DOHH2 (cell line): ENCODE results near the gene SCRN1.

Experiments used
- H3F3A ChIP-seq: fragments of 200-600 bp; sonication (generic), shearing (Covaris generic); 2 replicates; pipeline ENCODE4 v1.6.0; 2016; ENCODE audit warnings: antibody characterized with exemption, mild to moderate bottlenecking; ENCODE audit not compliant: control insufficient read depth, insufficient read depth
- H3K27ac ChIP-seq: fragments of 200-600 bp; sonication (generic); 2 replicates; pipeline ENCODE4 v1.5.1; 2014; ENCODE audit warnings: low read depth, mild to moderate bottlenecking, low read length, moderate library complexity
- H3K27me3 ChIP-seq: fragments of 200-600 bp; sonication (generic); 2 replicates; pipeline ENCODE4 v1.6.1; 2014; ENCODE audit warnings: mild to moderate bottlenecking, low read length, mixed read lengths; ENCODE audit not compliant: control insufficient read depth
- H3K36me3 ChIP-seq: fragments of 200-600 bp; sonication (generic); 2 replicates; pipeline ENCODE4 v1.6.1; 2014; ENCODE audit warnings: mild to moderate bottlenecking, low read length, moderate library complexity, mixed read lengths; ENCODE audit not compliant: control insufficient read depth
- H3K4me1 ChIP-seq: fragments of 200-600 bp; sonication (generic); 2 replicates; pipeline ENCODE4 v1.6.1; 2014; ENCODE audit warnings: mild to moderate bottlenecking, low read length, mixed read lengths; ENCODE audit not compliant: control insufficient read depth
- H3K4me2 ChIP-seq: fragments of 200-600 bp; sonication (generic); 2 replicates; pipeline ENCODE4 v1.6.0; 2014; ENCODE audit warnings: mild to moderate bottlenecking, low read length, moderate library complexity
- H3K4me3 ChIP-seq: fragments of 200-600 bp; sonication (generic); 2 replicates; pipeline ENCODE4 v1.5.1; 2014; ENCODE audit warnings: mild to moderate bottlenecking, low read length, mixed read lengths
- H3K79me2 ChIP-seq: fragments of 200-600 bp; sonication (generic); 2 replicates; pipeline ENCODE4 v1.6.1; 2014; ENCODE audit warnings: mild to moderate bottlenecking, low read length, mixed read lengths; ENCODE audit not compliant: control insufficient read depth
- H3K9me2 ChIP-seq: fragments of 200-600 bp; sonication (generic); replicated peaks from 2 replicates; pipeline ENCODE4 v1.6.1; 2014; ENCODE audit warnings: mild to moderate bottlenecking, low read length, mixed read lengths; ENCODE audit not compliant: control insufficient read depth
- H3K9me3 ChIP-seq: fragments of 200-600 bp; sonication (generic); 2 replicates; pipeline ENCODE4 v1.6.1; 2014; ENCODE audit warnings: antibody characterized with exemption, low read length, mixed read lengths; ENCODE audit not compliant: control insufficient read depth, insufficient read depth
- H4K20me1 ChIP-seq: fragments of 200-600 bp; sonication (generic); 2 replicates; pipeline ENCODE4 v1.6.0; 2014; ENCODE audit warnings: low read depth, mild to moderate bottlenecking, antibody characterized with exemption, low read length, moderate library complexity; ENCODE audit not compliant: control insufficient read depth, insufficient read depth
- EZH2phosphoT487 ChIP-seq: fragments of 200-600 bp; sonication (generic); IDR thresholded peaks from 2 replicates; pipeline ENCODE4 v1.6.1; 2017; ENCODE audit warnings: borderline replicate concordance, mild to moderate bottlenecking, antibody characterized with exemption, low read length, moderate library complexity, mixed read lengths
- TF ChIP-seq, protein P1 (sequence below): fragments of 200-600 bp; sonication (generic); IDR thresholded peaks from one replicate; pipeline ENCODE4 v1.5.1; 2014; ENCODE audit warnings: antibody characterized with exemption, mild to moderate bottlenecking, low read depth, low read length; ENCODE audit not compliant: poor library complexity, severe bottlenecking

The SCRN1 gene

DNA sequence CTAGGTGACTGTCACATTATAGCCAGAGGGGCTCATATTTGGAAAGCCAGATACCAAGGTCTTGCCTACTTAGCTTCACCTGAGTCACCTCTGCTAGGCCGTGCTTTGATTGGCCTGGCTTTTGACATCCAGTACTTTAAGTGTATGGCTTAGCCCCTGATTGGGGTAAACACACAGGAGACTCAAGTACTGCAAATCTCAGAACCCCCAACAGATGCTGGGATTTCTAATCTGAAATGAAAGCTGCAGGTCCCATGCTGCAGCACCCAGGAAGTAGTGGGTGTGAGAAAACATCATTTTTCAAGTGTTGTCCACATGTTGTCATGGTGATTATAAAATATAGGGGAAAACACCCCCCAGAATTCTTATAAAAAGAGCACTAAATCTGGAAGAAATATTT lies 107.1 kb downstream of the SCRN1 start:
- no peak for TF ChIP-seq EZH2phosphoT487
- TF ChIP-seq, protein P1, sequence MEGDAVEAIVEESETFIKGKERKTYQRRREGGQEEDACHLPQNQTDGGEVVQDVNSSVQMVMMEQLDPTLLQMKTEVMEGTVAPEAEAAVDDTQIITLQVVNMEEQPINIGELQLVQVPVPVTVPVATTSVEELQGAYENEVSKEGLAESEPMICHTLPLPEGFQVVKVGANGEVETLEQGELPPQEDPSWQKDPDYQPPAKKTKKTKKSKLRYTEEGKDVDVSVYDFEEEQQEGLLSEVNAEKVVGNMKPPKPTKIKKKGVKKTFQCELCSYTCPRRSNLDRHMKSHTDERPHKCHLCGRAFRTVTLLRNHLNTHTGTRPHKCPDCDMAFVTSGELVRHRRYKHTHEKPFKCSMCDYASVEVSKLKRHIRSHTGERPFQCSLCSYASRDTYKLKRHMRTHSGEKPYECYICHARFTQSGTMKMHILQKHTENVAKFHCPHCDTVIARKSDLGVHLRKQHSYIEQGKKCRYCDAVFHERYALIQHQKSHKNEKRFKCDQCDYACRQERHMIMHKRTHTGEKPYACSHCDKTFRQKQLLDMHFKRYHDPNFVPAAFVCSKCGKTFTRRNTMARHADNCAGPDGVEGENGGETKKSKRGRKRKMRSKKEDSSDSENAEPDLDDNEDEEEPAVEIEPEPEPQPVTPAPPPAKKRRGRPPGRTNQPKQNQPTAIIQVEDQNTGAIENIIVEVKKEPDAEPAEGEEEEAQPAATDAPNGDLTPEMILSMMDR = no peak
- Histone ChIP-seq H3K4me3 (no peak overlapping the region), H3F3A (no peaks in the 10 kb centered on the region), H3K4me1 (no peaks in the 10 kb centered on the region), H3K4me2 (no peak overlapping the region), H3K27ac (no peak overlapping the region), H3K9me2 (no peaks in the 10 kb centered on the region), H3K27me3 (peaks cover 13% of the 10 kb centered on the region; the same call in 1 of the 2 replicates), H3K9me3 (no peaks in the 10 kb centered on the region), H3K79me2 (no peaks in the 10 kb centered on the region), H4K20me1 (no peaks in the 10 kb centered on the region), H3K36me3 (no peaks in the 10 kb centered on the region)

DNA sequence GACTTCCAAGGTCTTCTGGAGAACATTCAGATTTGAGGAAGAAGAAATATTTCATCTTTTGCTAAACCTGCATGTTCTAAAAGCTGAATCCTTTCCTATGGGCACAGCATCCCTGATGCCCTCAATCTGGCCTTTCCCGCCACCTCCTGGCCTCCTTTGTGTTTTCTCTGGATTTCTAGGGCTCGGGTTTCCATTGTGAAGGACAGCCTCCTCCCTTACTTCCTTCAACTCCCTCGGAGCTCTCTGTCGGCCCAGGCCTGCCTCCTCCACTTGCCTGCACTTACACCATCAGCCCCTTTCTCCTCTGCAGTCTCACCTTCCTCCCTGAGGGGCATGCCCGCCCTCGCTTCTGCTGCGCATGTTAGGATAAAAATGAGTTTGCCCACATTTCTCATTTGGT lies 107.9 kb downstream of the SCRN1 start:
- Histone ChIP-seq H3K4me1 (no peaks in the 10 kb centered on the region), H3F3A (no peaks in the 10 kb centered on the region), H3K4me3 (no peak overlapping the region), H4K20me1 (no peaks in the 10 kb centered on the region), H3K36me3 (no peaks in the 10 kb centered on the region), H3K27ac (no peak overlapping the region), H3K4me2 (no peak overlapping the region), H3K9me2 (no peaks in the 10 kb centered on the region), H3K79me2 (no peaks in the 10 kb centered on the region), H3K9me3 (no peaks in the 10 kb centered on the region), H3K27me3 (peaks cover 13% of the 10 kb centered on the region; the same call in 1 of the 2 replicates)
- TF ChIP-seq EZH2phosphoT487 = no peak
- TF ChIP-seq, protein P1 = no peak

- Histone ChIP-seq H3K36me3 (no peaks in the 10 kb centered on the region), H4K20me1 (no peaks in the 10 kb centered on the region), H3K79me2 (no peaks in the 10 kb centered on the region), H3K27ac (no peak overlapping the region), H3K27me3 (peaks cover 11% of the 10 kb centered on the region; the same call in 1 of the 2 replicates), H3K4me3 (no peak overlapping the region), H3K9me3 (no peaks in the 10 kb centered on the region), H3K4me1 (no peaks in the 10 kb centered on the region), H3K9me2 (no peaks in the 10 kb centered on the region), H3K4me2 (no peak overlapping the region), H3F3A (no peaks in the 10 kb centered on the region)
- TF ChIP-seq, protein P1 = no peak
- TF ChIP-seq EZH2phosphoT487 = no peak
Measured at GRCh38 chr7:29879609-29880008, 110.0 kb downstream of the SCRN1 start.
